ENCODE results near the gene YTHDF2.

DNA sequence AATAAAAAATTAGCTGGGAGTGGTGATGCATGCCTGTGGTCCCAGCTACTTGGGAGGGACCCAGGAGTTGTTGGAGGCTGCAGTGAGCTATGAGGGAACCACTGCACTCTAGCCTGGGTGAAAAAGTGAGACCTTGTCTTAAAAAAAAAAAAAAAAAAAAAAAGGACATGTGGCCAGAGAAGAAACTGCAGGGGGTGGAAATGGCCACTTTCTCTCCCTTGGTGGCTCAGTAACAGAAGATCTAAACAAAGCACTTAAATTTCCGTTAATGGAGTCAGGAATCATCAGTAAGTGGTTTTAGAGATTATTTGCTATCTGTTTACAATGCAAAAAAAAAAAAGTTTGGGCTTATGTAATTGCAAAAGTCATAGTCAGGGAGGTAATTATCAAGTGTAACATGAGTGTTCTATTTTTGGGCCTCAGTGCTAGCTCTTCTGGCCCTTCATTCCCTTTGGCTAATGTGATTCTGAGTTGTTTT is 55.9 kb downstream of the YTHDF2 start:
- TF ChIP-seq, protein P1, sequence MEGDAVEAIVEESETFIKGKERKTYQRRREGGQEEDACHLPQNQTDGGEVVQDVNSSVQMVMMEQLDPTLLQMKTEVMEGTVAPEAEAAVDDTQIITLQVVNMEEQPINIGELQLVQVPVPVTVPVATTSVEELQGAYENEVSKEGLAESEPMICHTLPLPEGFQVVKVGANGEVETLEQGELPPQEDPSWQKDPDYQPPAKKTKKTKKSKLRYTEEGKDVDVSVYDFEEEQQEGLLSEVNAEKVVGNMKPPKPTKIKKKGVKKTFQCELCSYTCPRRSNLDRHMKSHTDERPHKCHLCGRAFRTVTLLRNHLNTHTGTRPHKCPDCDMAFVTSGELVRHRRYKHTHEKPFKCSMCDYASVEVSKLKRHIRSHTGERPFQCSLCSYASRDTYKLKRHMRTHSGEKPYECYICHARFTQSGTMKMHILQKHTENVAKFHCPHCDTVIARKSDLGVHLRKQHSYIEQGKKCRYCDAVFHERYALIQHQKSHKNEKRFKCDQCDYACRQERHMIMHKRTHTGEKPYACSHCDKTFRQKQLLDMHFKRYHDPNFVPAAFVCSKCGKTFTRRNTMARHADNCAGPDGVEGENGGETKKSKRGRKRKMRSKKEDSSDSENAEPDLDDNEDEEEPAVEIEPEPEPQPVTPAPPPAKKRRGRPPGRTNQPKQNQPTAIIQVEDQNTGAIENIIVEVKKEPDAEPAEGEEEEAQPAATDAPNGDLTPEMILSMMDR (IDR thresholded peaks at IDR 0.05 in 4 of 5, conservative IDR thresholded peaks at IDR 0.05 in 1 of 5), result no peak
- no peak for TF ChIP-seq POLR2A (IDR thresholded peaks at IDR 0.05)

Data from gastrocnemius medialis (tissue), 4 donors.